Measurements from ENCODE around the gene CADPS2.

CADPS2 gene

DNA sequence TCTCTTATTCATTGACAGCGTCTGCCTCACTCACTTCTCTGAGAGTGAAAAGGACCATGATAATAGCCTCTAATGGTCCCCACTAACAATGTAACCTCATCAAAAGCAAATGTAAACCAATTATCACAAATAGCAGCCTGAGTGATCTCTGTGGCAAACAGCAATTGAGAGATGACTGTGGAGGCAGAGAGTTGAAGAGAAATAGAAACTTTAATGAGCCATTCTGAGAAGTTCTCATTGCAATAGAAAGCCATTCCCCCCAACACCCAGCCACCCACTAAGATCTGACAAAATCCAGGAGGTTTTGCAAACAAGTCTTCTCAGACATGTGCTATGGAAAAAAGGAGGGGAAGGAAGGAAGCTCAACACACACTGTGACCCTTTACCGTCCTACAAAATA is 139.3 kb downstream of the CADPS2 start:
- no peaks in the 10 kb centered on the region for H3K4me1 ChIP-seq (ENCODE audit: insufficient read depth, low read length)
- H4K20me1 ChIP-seq (ENCODE audit: insufficient read depth, low read length), result no peaks in the 10 kb centered on the region
- H3K9ac ChIP-seq (ENCODE audit: low read depth, low read length), result no peak overlapping the region
- no peak overlapping the region for H3K4me2 ChIP-seq (ENCODE audit: insufficient read depth, low read length)
- H3K9me3 ChIP-seq (ENCODE audit: insufficient read depth, low read length, severe bottlenecking), result no peaks in the 10 kb centered on the region
- no peaks in the 10 kb centered on the region for H3K27me3 ChIP-seq (ENCODE audit: insufficient read depth, low read length, poor library complexity)
- TF ChIP-seq, protein P1, sequence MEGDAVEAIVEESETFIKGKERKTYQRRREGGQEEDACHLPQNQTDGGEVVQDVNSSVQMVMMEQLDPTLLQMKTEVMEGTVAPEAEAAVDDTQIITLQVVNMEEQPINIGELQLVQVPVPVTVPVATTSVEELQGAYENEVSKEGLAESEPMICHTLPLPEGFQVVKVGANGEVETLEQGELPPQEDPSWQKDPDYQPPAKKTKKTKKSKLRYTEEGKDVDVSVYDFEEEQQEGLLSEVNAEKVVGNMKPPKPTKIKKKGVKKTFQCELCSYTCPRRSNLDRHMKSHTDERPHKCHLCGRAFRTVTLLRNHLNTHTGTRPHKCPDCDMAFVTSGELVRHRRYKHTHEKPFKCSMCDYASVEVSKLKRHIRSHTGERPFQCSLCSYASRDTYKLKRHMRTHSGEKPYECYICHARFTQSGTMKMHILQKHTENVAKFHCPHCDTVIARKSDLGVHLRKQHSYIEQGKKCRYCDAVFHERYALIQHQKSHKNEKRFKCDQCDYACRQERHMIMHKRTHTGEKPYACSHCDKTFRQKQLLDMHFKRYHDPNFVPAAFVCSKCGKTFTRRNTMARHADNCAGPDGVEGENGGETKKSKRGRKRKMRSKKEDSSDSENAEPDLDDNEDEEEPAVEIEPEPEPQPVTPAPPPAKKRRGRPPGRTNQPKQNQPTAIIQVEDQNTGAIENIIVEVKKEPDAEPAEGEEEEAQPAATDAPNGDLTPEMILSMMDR (IDR thresholded peaks at IDR 0.05; ENCODE audit: borderline replicate concordance, extremely low read depth, low read length, poor library complexity, severe bottlenecking), result no peak
- no peak for TF ChIP-seq EZH2 (IDR thresholded peaks at IDR 0.05; ENCODE audit: borderline replicate concordance, low read depth, low read length, severe bottlenecking)
- H3K27ac ChIP-seq (ENCODE audit: low read length), result no peak overlapping the region
- no peak for ATAC-seq (ENCODE audit: insufficient read depth, low read depth)
- no peak for DNase-seq
- H3K4me3 ChIP-seq (ENCODE audit: low read depth in 1 of 2, low read length in 2 of 2), result no peak overlapping the region
- H2AFZ ChIP-seq (ENCODE audit: low read depth, low read length), result no peak overlapping the region
- H3K36me3 ChIP-seq (ENCODE audit: insufficient read depth, low read length), result no peaks in the 10 kb centered on the region
- H3K79me2 ChIP-seq (ENCODE audit: insufficient read depth, low read length), result no peaks in the 10 kb centered on the region

DNA sequence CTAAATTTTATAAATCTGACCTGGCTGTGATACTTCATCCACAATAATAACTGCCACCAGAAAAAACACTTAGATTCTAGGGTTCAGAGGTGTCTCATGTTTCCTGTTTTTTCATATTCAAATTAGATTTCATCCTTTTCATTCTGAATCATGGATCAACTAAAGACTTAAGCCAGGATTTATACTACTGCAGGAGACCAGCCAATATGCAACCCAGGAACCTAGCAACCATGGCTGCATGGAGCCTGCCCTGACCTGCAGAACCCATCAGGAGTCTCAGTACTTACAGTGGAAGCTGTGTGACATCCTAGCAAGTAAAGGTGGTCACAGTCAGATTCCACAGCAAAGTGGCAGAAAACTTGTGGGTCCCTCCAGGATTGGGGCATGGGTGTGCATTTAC is 143.0 kb downstream of the CADPS2 start:
- no peak overlapping the region for H3K9ac ChIP-seq (ENCODE audit: low read depth, low read length)
- no peak for TF ChIP-seq EZH2 (IDR thresholded peaks at IDR 0.05; ENCODE audit: borderline replicate concordance, low read depth, low read length, severe bottlenecking)
- TF ChIP-seq, protein P1 (IDR thresholded peaks at IDR 0.05; ENCODE audit: borderline replicate concordance, extremely low read depth, low read length, poor library complexity, severe bottlenecking), result no peak
- H4K20me1 ChIP-seq (ENCODE audit: insufficient read depth, low read length), result no peaks in the 10 kb centered on the region
- H3K27me3 ChIP-seq (ENCODE audit: insufficient read depth, low read length, poor library complexity), result no peaks in the 10 kb centered on the region
- no peak overlapping the region for H3K4me3 ChIP-seq (ENCODE audit: low read depth in 1 of 2, low read length in 2 of 2)
- no peaks in the 10 kb centered on the region for H3K9me3 ChIP-seq (ENCODE audit: insufficient read depth, low read length, severe bottlenecking)
- DNase-seq (no peak), ATAC-seq (ENCODE audit: insufficient read depth, low read depth) (no peak)
- H3K4me1 ChIP-seq (ENCODE audit: insufficient read depth, low read length), result no peaks in the 10 kb centered on the region
- H3K36me3 ChIP-seq (ENCODE audit: insufficient read depth, low read length), result no peaks in the 10 kb centered on the region
- no peak overlapping the region for H2AFZ ChIP-seq (ENCODE audit: low read depth, low read length)
- no peak overlapping the region for H3K27ac ChIP-seq (ENCODE audit: low read length)
- H3K79me2 ChIP-seq (ENCODE audit: insufficient read depth, low read length), result no peaks in the 10 kb centered on the region
- no peak overlapping the region for H3K4me2 ChIP-seq (ENCODE audit: insufficient read depth, low read length)

DNA sequence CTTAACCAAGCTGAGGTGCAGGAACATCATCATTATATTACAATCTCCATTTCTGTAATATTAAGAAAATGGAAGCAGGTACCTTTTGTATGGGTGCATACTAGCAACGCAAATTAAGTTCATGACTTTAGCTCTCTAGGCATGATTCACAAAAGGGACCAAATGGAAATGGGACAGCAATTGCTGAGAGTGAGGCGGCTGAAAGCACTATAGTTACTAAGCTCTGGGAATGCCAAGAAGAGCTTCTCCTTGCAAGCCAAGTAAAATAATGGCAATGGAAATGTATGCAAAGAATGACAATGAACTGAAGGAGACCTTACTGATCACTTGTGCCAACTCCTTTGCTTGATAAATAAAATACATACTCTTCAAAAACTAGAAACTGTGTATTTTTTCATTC is 147.3 kb downstream of the CADPS2 start:
- TF ChIP-seq, protein P1 (IDR thresholded peaks at IDR 0.05; ENCODE audit: borderline replicate concordance, extremely low read depth, low read length, poor library complexity, severe bottlenecking), result no peak
- no peak for TF ChIP-seq EZH2 (IDR thresholded peaks at IDR 0.05; ENCODE audit: borderline replicate concordance, low read depth, low read length, severe bottlenecking)
- H3K79me2 ChIP-seq (ENCODE audit: insufficient read depth, low read length), result no peaks in the 10 kb centered on the region
- H3K36me3 ChIP-seq (ENCODE audit: insufficient read depth, low read length), result no peaks in the 10 kb centered on the region
- no peaks in the 10 kb centered on the region for H4K20me1 ChIP-seq (ENCODE audit: insufficient read depth, low read length)
- DNase-seq, result no peak
- no peak overlapping the region for H2AFZ ChIP-seq (ENCODE audit: low read depth, low read length)
- no peak overlapping the region for H3K9ac ChIP-seq (ENCODE audit: low read depth, low read length)
- no peaks in the 10 kb centered on the region for H3K4me1 ChIP-seq (ENCODE audit: insufficient read depth, low read length)
- H3K4me3 ChIP-seq (ENCODE audit: low read depth in 1 of 2, low read length in 2 of 2), result no peak overlapping the region
- ATAC-seq (ENCODE audit: insufficient read depth, low read depth), result no peak
- no peak overlapping the region for H3K27ac ChIP-seq (ENCODE audit: low read length)
- H3K9me3 ChIP-seq (ENCODE audit: insufficient read depth, low read length, severe bottlenecking), result no peaks in the 10 kb centered on the region
- no peaks in the 10 kb centered on the region for H3K27me3 ChIP-seq (ENCODE audit: insufficient read depth, low read length, poor library complexity)
- H3K4me2 ChIP-seq (ENCODE audit: insufficient read depth, low read length), result no peak overlapping the region

DNA sequence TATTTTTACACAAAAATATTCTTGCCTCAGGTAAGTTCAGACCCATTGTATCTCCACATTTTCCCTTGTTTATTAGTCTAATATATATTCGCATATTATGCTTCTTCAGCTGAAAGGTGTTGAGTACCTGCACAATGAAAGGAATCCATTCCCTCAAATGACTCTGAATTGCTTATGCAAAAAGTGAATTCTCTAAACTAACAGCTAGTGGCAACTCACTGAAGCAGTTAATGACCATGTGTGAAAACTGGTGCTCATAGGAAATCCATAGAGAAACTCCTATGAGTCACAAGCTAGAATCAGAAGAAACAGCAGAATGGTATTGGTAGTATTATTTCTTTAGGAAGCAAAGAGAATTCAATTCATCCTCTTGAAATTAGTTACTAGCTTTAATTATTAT is 150.1 kb downstream of the CADPS2 start:
- Histone ChIP-seq H2AFZ (ENCODE audit: low read depth, low read length) (no peak overlapping the region), H3K27me3 (ENCODE audit: insufficient read depth, low read length, poor library complexity) (no peaks in the 10 kb centered on the region), H3K4me1 (ENCODE audit: insufficient read depth, low read length) (no peaks in the 10 kb centered on the region), H3K4me3 (ENCODE audit: low read depth in 1 of 2, low read length in 2 of 2) (no peak overlapping the region), H3K9ac (ENCODE audit: low read depth, low read length) (no peak overlapping the region), H3K36me3 (ENCODE audit: insufficient read depth, low read length) (no peaks in the 10 kb centered on the region), H3K4me2 (ENCODE audit: insufficient read depth, low read length) (no peak overlapping the region), H4K20me1 (ENCODE audit: insufficient read depth, low read length) (no peaks in the 10 kb centered on the region), H3K79me2 (ENCODE audit: insufficient read depth, low read length) (no peaks in the 10 kb centered on the region), H3K9me3 (ENCODE audit: insufficient read depth, low read length, severe bottlenecking) (no peaks in the 10 kb centered on the region), H3K27ac (ENCODE audit: low read length) (no peak overlapping the region)
- TF ChIP-seq, protein P1 (IDR thresholded peaks at IDR 0.05; ENCODE audit: borderline replicate concordance, extremely low read depth, low read length, poor library complexity, severe bottlenecking), result no peak
- TF ChIP-seq EZH2 (IDR thresholded peaks at IDR 0.05; ENCODE audit: borderline replicate concordance, low read depth, low read length, severe bottlenecking), result no peak
- no peak for ATAC-seq (ENCODE audit: insufficient read depth, low read depth)
- DNase-seq, result no peak
